ENCODE measurements around the gene LMX1A.

The LMX1A gene

DNA sequence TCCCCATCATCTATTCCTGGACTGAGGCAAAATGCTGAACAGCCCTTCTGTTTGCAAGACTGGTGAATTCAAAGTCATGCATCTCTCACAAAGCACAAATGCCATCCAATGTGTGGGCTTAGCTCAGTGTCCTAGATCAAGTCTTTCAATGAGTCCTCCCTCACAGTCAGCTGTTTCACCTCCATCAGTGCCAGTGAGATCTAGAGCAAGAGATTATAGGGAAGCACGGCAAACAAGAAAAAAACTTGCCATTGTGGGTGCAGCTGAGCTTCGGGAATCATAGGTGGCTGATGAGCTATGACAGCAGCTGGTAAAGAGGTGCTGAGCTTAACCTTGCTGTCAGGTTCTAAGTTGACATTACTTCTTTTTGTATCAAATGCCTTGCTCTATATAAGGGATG, 130.2 kb downstream of the LMX1A start:
- no peak overlapping the region for H3K9ac ChIP-seq (ENCODE audit: low read length)
- DNase-seq = no peak

DNA sequence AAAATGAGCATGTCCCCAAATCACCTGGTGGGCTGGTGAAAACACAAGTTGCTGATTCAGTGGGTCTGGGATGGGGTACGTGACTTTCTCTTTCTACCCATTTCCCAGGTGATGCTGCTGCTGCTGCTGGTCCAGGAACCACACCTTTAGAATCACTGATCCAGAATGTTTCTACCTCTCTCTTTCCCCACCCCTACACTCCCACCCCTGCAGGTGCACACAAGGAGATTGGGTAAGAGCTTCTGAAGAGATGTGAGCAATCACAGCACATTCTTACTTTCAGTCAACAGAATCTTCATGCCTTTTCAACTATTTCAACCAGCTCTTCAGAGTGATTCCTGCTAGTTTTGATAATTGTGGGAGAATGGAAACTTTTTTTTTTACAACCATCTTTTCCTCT, 130.9 kb downstream of the LMX1A start:
- H3K4me3 ChIP-seq (ENCODE audit: low read depth, low read length) = no peak overlapping the region
- peaks cover 2 to 4% of the 10 kb centered on the region in 2 experiments for H3K4me1 ChIP-seq (ENCODE audit: control insufficient read depth in 1 of 2, insufficient read depth in 2 of 2, low read length in 2 of 2)
- no peak overlapping the region for H3K4ac ChIP-seq (ENCODE audit: low read depth, low read length)
- no peaks in the 10 kb centered on the region for H3K79me2 ChIP-seq (ENCODE audit: control insufficient read depth, insufficient read depth, low read length, poor library complexity)
- WGBS (ENCODE audit: extremely low coverage, insufficient coverage, insufficient read length) = no CpG with 5 or more reads among the region's 1 CpG
- H3K23ac ChIP-seq (ENCODE audit: low read length) = no peak overlapping the region
- H3K27ac ChIP-seq (ENCODE audit: low read depth, low read length) = no peak overlapping the region
- no peak overlapping the region for H2BK5ac ChIP-seq (ENCODE audit: low read depth, low read length, poor library complexity)
- no peak overlapping the region for H3K9ac ChIP-seq (ENCODE audit: low read length)
- H2AFZ ChIP-seq (ENCODE audit: insufficient read depth, low read length, poor library complexity) = no peak overlapping the region
- no peak overlapping the region for H3K18ac ChIP-seq (ENCODE audit: low read length)
- no peak overlapping the region for H4K91ac ChIP-seq (ENCODE audit: low read depth, low read length)
- no peak overlapping the region for H4K12ac ChIP-seq (ENCODE audit: low read depth, low read length)
- no peak overlapping the region for H3K14ac ChIP-seq (ENCODE audit: low read length)
- no peak overlapping the region for H2AK5ac ChIP-seq (ENCODE audit: low read length)
- no peaks in the 10 kb centered on the region for H3K79me1 ChIP-seq (ENCODE audit: low read length)
- H3K4me2 ChIP-seq (ENCODE audit: low read length) = no peak overlapping the region
- H4K8ac ChIP-seq (ENCODE audit: low read depth, low read length) = no peak overlapping the region
- H3K9me3 ChIP-seq (ENCODE audit: insufficient read depth, low read depth, low read length) = no peaks in the 10 kb centered on the region
- H3K27me3 ChIP-seq (ENCODE audit: insufficient read depth, low read length) = peaks cover 2% of the 10 kb centered on the region
- no peak for DNase-seq
- H2BK12ac ChIP-seq (ENCODE audit: low read length) = no peak overlapping the region
- H3K36me3 ChIP-seq (ENCODE audit: control insufficient read depth in 1 of 2, insufficient read depth in 2 of 2, low read length in 2 of 2) = no peaks in the 10 kb centered on the region
- no peak overlapping the region for H2BK120ac ChIP-seq (ENCODE audit: insufficient read depth, low read length, poor library complexity)

More for the DNA sequence above, 130.2 kb downstream of the LMX1A start:
- no peak overlapping the region for H3K4me2 ChIP-seq (ENCODE audit: low read length)
- no peaks in the 10 kb centered on the region for H3K79me2 ChIP-seq (ENCODE audit: control insufficient read depth, insufficient read depth, low read length, poor library complexity)
- H3K23ac ChIP-seq (ENCODE audit: low read length) = no peak overlapping the region
- H3K27me3 ChIP-seq (ENCODE audit: insufficient read depth, low read length) = peaks cover 2% of the 10 kb centered on the region
- no peak overlapping the region for H3K4ac ChIP-seq (ENCODE audit: low read depth, low read length)
- H4K8ac ChIP-seq (ENCODE audit: low read depth, low read length) = no peak overlapping the region
- no peak overlapping the region for H3K14ac ChIP-seq (ENCODE audit: low read length)
- no peak overlapping the region for H2AFZ ChIP-seq (ENCODE audit: insufficient read depth, low read length, poor library complexity)
- H3K4me1 ChIP-seq (ENCODE audit: control insufficient read depth in 1 of 2, insufficient read depth in 2 of 2, low read length in 2 of 2) = peaks cover 2 to 3% of the 10 kb centered on the region in 2 experiments
- no peak overlapping the region for H2AK5ac ChIP-seq (ENCODE audit: low read length)
- H4K91ac ChIP-seq (ENCODE audit: low read depth, low read length) = no peak overlapping the region
- H3K27ac ChIP-seq (ENCODE audit: low read depth, low read length) = no peak overlapping the region
- H3K79me1 ChIP-seq (ENCODE audit: low read length) = no peaks in the 10 kb centered on the region
- no CpG with 5 or more reads among the region's 2 CpGs for WGBS (ENCODE audit: extremely low coverage, insufficient coverage, insufficient read length)
- H2BK120ac ChIP-seq (ENCODE audit: insufficient read depth, low read length, poor library complexity) = no peak overlapping the region
- H2BK5ac ChIP-seq (ENCODE audit: low read depth, low read length, poor library complexity) = no peak overlapping the region
- H2BK12ac ChIP-seq (ENCODE audit: low read length) = no peak overlapping the region
- no peak overlapping the region for H4K12ac ChIP-seq (ENCODE audit: low read depth, low read length)
- H3K18ac ChIP-seq (ENCODE audit: low read length) = no peak overlapping the region
- no peaks in the 10 kb centered on the region for H3K36me3 ChIP-seq (ENCODE audit: control insufficient read depth in 1 of 2, insufficient read depth in 2 of 2, low read length in 2 of 2)
- H3K9me3 ChIP-seq (ENCODE audit: insufficient read depth, low read depth, low read length) = no peaks in the 10 kb centered on the region
- H3K4me3 ChIP-seq (ENCODE audit: low read depth, low read length) = no peak overlapping the region

DNA sequence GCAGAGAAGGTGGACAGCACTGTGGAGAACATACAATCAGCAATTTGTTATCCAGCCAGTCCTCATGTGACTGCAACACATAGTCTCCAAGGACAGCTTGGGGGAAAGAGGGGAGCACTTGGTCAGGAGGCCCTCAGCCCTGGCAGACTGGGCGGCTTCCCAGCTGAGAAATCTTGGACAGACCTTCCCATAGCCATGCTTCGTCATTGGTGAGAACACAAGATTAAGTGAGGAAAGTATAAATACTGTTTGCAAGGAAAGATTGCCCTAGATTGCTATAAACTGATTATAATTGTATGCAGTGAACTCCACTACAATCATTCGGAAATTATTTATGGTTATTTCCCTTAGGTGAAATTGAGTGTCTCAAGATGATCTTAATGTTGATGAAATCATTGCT, 131.5 kb downstream of the LMX1A start:
- H3K9ac ChIP-seq (ENCODE audit: low read length) = no peak overlapping the region
- peaks cover 2 to 4% of the 10 kb centered on the region in 2 experiments for H3K4me1 ChIP-seq (ENCODE audit: control insufficient read depth in 1 of 2, insufficient read depth in 2 of 2, low read length in 2 of 2)
- H3K4me2 ChIP-seq (ENCODE audit: low read length) = no peak overlapping the region
- no peak overlapping the region for H2BK120ac ChIP-seq (ENCODE audit: insufficient read depth, low read length, poor library complexity)
- H3K4me3 ChIP-seq (ENCODE audit: low read depth, low read length) = no peak overlapping the region
- H3K9me3 ChIP-seq (ENCODE audit: insufficient read depth, low read depth, low read length) = no peaks in the 10 kb centered on the region
- H2BK12ac ChIP-seq (ENCODE audit: low read length) = no peak overlapping the region
- no peaks in the 10 kb centered on the region for H3K79me1 ChIP-seq (ENCODE audit: low read length)
- H3K14ac ChIP-seq (ENCODE audit: low read length) = no peak overlapping the region
- peaks cover 2% of the 10 kb centered on the region for H3K27me3 ChIP-seq (ENCODE audit: insufficient read depth, low read length)
- H4K8ac ChIP-seq (ENCODE audit: low read depth, low read length) = no peak overlapping the region
- no peak overlapping the region for H2BK5ac ChIP-seq (ENCODE audit: low read depth, low read length, poor library complexity)
- H3K27ac ChIP-seq (ENCODE audit: low read depth, low read length) = no peak overlapping the region
- no peaks in the 10 kb centered on the region for H3K36me3 ChIP-seq (ENCODE audit: control insufficient read depth in 1 of 2, insufficient read depth in 2 of 2, low read length in 2 of 2)
- H2AK5ac ChIP-seq (ENCODE audit: low read length) = no peak overlapping the region
- H4K91ac ChIP-seq (ENCODE audit: low read depth, low read length) = no peak overlapping the region
- H3K4ac ChIP-seq (ENCODE audit: low read depth, low read length) = no peak overlapping the region
- H3K18ac ChIP-seq (ENCODE audit: low read length) = no peak overlapping the region
- DNase-seq = no peak
- WGBS (ENCODE audit: extremely low coverage, insufficient coverage, insufficient read length) = no CpG with 5 or more reads among the region's 3 CpGs
- H4K12ac ChIP-seq (ENCODE audit: low read depth, low read length) = no peak overlapping the region
- no peak overlapping the region for H2AFZ ChIP-seq (ENCODE audit: insufficient read depth, low read length, poor library complexity)
- no peak overlapping the region for H3K23ac ChIP-seq (ENCODE audit: low read length)
- H3K79me2 ChIP-seq (ENCODE audit: control insufficient read depth, insufficient read depth, low read length, poor library complexity) = no peaks in the 10 kb centered on the region

DNA sequence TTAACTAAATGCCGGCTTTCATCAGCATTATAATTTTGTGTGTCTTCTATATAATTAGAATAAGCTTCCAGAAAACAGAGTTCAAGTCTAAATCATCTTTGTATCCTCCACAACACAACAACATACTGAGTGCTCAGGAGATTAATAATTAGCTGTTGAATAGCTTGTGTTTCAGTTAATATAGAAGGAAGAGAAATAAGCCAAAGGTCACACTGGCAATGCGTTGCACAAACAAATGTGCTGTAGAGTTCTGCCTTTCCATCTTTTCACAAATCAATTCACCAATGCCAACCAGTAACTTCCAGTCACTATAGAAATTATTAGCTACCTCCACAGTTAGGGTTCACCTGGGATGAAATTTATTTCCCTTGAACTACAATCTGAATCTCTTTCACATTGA, 132.0 kb downstream of the LMX1A start:
- Histone ChIP-seq H3K4ac (ENCODE audit: low read depth, low read length) (no peak overlapping the region), H3K27me3 (ENCODE audit: insufficient read depth, low read length) (peaks cover 2% of the 10 kb centered on the region), H3K36me3 (ENCODE audit: control insufficient read depth in 1 of 2, insufficient read depth in 2 of 2, low read length in 2 of 2) (no peaks in the 10 kb centered on the region), H2BK5ac (ENCODE audit: low read depth, low read length, poor library complexity) (no peak overlapping the region), H3K4me3 (ENCODE audit: low read depth, low read length) (no peak overlapping the region), H2AFZ (ENCODE audit: insufficient read depth, low read length, poor library complexity) (no peak overlapping the region), H3K27ac (ENCODE audit: low read depth, low read length) (no peak overlapping the region), H3K79me1 (ENCODE audit: low read length) (no peaks in the 10 kb centered on the region), H3K4me1 (ENCODE audit: control insufficient read depth in 1 of 2, insufficient read depth in 2 of 2, low read length in 2 of 2) (peaks cover 2 to 4% of the 10 kb centered on the region in 2 experiments), H3K9me3 (ENCODE audit: insufficient read depth, low read depth, low read length) (no peaks in the 10 kb centered on the region), H4K12ac (ENCODE audit: low read depth, low read length) (no peak overlapping the region), H3K23ac (ENCODE audit: low read length) (no peak overlapping the region), H2BK120ac (ENCODE audit: insufficient read depth, low read length, poor library complexity) (no peak overlapping the region), H3K18ac (ENCODE audit: low read length) (no peak overlapping the region), H2AK5ac (ENCODE audit: low read length) (no peak overlapping the region), H3K9ac (ENCODE audit: low read length) (no peak overlapping the region), H3K14ac (ENCODE audit: low read length) (no peak overlapping the region), H2BK12ac (ENCODE audit: low read length) (no peak overlapping the region), H3K79me2 (ENCODE audit: control insufficient read depth, insufficient read depth, low read length, poor library complexity) (no peaks in the 10 kb centered on the region), H4K91ac (ENCODE audit: low read depth, low read length) (no peak overlapping the region), H4K8ac (ENCODE audit: low read depth, low read length) (no peak overlapping the region), H3K4me2 (ENCODE audit: low read length) (no peak overlapping the region)
- WGBS (ENCODE audit: extremely low coverage, insufficient coverage, insufficient read length) = no CpG with 5 or more reads among the region's 2 CpGs
- no peak for DNase-seq

All from trophoblast cell (in vitro differentiated cells and primary cell).